ENCODE measurements around the gene SERPINF2.

- TF ChIP-seq, protein P1, sequence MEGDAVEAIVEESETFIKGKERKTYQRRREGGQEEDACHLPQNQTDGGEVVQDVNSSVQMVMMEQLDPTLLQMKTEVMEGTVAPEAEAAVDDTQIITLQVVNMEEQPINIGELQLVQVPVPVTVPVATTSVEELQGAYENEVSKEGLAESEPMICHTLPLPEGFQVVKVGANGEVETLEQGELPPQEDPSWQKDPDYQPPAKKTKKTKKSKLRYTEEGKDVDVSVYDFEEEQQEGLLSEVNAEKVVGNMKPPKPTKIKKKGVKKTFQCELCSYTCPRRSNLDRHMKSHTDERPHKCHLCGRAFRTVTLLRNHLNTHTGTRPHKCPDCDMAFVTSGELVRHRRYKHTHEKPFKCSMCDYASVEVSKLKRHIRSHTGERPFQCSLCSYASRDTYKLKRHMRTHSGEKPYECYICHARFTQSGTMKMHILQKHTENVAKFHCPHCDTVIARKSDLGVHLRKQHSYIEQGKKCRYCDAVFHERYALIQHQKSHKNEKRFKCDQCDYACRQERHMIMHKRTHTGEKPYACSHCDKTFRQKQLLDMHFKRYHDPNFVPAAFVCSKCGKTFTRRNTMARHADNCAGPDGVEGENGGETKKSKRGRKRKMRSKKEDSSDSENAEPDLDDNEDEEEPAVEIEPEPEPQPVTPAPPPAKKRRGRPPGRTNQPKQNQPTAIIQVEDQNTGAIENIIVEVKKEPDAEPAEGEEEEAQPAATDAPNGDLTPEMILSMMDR (IDR thresholded peaks at IDR 0.05), result no peak
- TF ChIP-seq ELF1 (IDR thresholded peaks at IDR 0.05) (peak; percentile 31; the same call in 1 of the 2 replicates), RFX5 (IDR thresholded peaks at IDR 0.05; ENCODE audit: low read length) (peak; percentile 97), POLR2AphosphoS5 (IDR thresholded peaks at IDR 0.05; ENCODE audit: low read depth, low read length) (peak; percentile 81), MXI1 (IDR thresholded peaks at IDR 0.05; ENCODE audit: low read depth, low read length) (peak; percentile 62; the same call in 1 of the 2 replicates), RCOR1 (IDR thresholded peaks at IDR 0.05; ENCODE audit: low read length) (no peak)
- TF ChIP-seq, protein P2, sequence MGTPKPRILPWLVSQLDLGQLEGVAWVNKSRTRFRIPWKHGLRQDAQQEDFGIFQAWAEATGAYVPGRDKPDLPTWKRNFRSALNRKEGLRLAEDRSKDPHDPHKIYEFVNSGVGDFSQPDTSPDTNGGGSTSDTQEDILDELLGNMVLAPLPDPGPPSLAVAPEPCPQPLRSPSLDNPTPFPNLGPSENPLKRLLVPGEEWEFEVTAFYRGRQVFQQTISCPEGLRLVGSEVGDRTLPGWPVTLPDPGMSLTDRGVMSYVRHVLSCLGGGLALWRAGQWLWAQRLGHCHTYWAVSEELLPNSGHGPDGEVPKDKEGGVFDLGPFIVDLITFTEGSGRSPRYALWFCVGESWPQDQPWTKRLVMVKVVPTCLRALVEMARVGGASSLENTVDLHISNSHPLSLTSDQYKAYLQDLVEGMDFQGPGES (IDR thresholded peaks at IDR 0.05; ENCODE audit: low read depth, low read length), result no peak; the same call in 1 of the 2 replicates
Measured at GRCh38 chr17:1716912-1717695, 25.6 kb upstream of the SERPINF2 start.
